H1 (cell line): ENCODE results near the gene PTTG2. TPM values are rescaled to one million over a fixed set of nuclear protein-coding genes. Genes with fewer than 3 reads are reported as not detected.

Source experiments
- CTCF ChIA-PET: fragments of 300-600 bp; sonication (Branson Sonifier 250); formaldehyde crosslinking; loops from one replicate; lab custom pipeline; 2021; ENCODE audit not compliant: partially characterized antibody; lab: Charles Lee
- POLR2A ChIA-PET: fragments of 300-600 bp; sonication (Branson Sonifier 250); formaldehyde crosslinking; loops from one replicate; lab custom pipeline; 2021; ENCODE audit warnings: inconsistent platforms; ENCODE audit not compliant: partially characterized antibody; lab: Charles Lee
- DNase-seq, 2 experiments: peaks; one replicate each; pipeline versions ENCODE4 v3.0.0 to v3.0.0-alpha.2; 2010 to 2022; ENCODE audit warnings: low spot score in 2 of 2, low read depth in 1 of 2, mixed read lengths in 1 of 2
- FAIRE-seq: peaks from 2 replicates; lab custom pipeline; 2011; peaks lifted over from hg19 to GRCh38; lab: Jason Lieb, UNC
- H2AFZ ChIP-seq: 2 replicates; pipeline ENCODE4 v1.8.1; 2012; ENCODE audit warnings: low read length, inconsistent platforms
- H2AK5ac ChIP-seq: 2 replicates; pipeline ENCODE4 v1.6.1; 2013; ENCODE audit warnings: low read depth, low read length
- H2BK120ac ChIP-seq: replicated peaks from 2 replicates; pipeline ENCODE3; 2013; ENCODE audit warnings: low read depth, low read length, inconsistent platforms
- H2BK12ac ChIP-seq: 2 replicates; pipeline ENCODE4 v1.6.1; 2013; ENCODE audit warnings: low read depth, low read length
- H2BK15ac ChIP-seq: 2 replicates; pipeline ENCODE4 v1.6.1; 2013; ENCODE audit warnings: low read length
- H2BK20ac ChIP-seq: 2 replicates; pipeline ENCODE4 v1.6.1; 2013; ENCODE audit warnings: low read length
- H2BK5ac ChIP-seq: 2 replicates; pipeline ENCODE4 v1.6.1; 2013; ENCODE audit warnings: low read depth, low read length
- H3K14ac ChIP-seq: 2 replicates; pipeline ENCODE4 v1.6.1; 2013; ENCODE audit warnings: inconsistent platforms; ENCODE audit not compliant: insufficient read length
- H3K18ac ChIP-seq: 2 replicates; pipeline ENCODE4 v1.6.1; 2013; ENCODE audit warnings: low read length; ENCODE audit errors: extremely low read depth
- H3K23ac ChIP-seq: 2 replicates; pipeline ENCODE4 v1.6.1; 2013; ENCODE audit warnings: inconsistent platforms; ENCODE audit not compliant: insufficient read length
- H3K23me2 ChIP-seq: 2 replicates; pipeline ENCODE4 v1.6.1; 2013; ENCODE audit warnings: low read depth, low read length
- H3K27ac ChIP-seq: 2 replicates; pipeline ENCODE4 v1.6.1; 2011; ENCODE audit warnings: low read depth, low read length, inconsistent platforms
- H3K27me3 ChIP-seq, 4 experiments: replicated peaks in 1 of 4; 1 replicate in 1 of 4; 2 replicates in 3 of 4; pipeline versions ENCODE4 v1.6.1 to v1.8.1; 2011 to 2013; ENCODE audit warnings: low read length in 3 of 4, mild to moderate bottlenecking in 3 of 4, inconsistent platforms in 2 of 4, mixed read lengths in 2 of 4, moderate library complexity in 1 of 4; ENCODE audit not compliant: control insufficient read depth in 3 of 4, insufficient read depth in 3 of 4; ENCODE audit errors: extremely low read depth in 1 of 4
- H3K36me3 ChIP-seq, 4 experiments: 2 replicates each; pipeline versions ENCODE4 v1.6.1 to v1.8.1; 2011 to 2013; ENCODE audit warnings: mild to moderate bottlenecking in 4 of 4, low read length in 3 of 4, moderate library complexity in 2 of 4, control low read depth in 1 of 4, inconsistent platforms in 1 of 4; ENCODE audit not compliant: insufficient read depth in 4 of 4, control insufficient read depth in 2 of 4
- H3K4ac ChIP-seq: replicated peaks from 2 replicates; pipeline ENCODE3; 2013; ENCODE audit warnings: low read length, low read depth, mixed read lengths, inconsistent platforms; ENCODE audit not compliant: insufficient read length
- H3K4me1 ChIP-seq, 4 experiments: replicated peaks in 1 of 4; 1 replicate in 1 of 4; 2 replicates in 3 of 4; pipeline versions ENCODE4 v1.6.1 to v1.8.1; 2011 to 2013; ENCODE audit warnings: low read length in 3 of 4, inconsistent platforms in 2 of 4, mixed read lengths in 1 of 4; ENCODE audit not compliant: insufficient read depth in 4 of 4, control insufficient read depth in 3 of 4
- H3K4me2 ChIP-seq, 2 experiments: 2 replicates each; pipeline versions ENCODE4 v1.6.1 to v1.8.1; 2011 to 2013; ENCODE audit warnings: low read depth in 2 of 2, low read length in 2 of 2, control low read depth in 1 of 2, inconsistent platforms in 1 of 2, mild to moderate bottlenecking in 1 of 2; ENCODE audit not compliant: insufficient read depth in 1 of 2
- H3K4me3 ChIP-seq, 4 experiments: fragments of 200-600, 300-600 bp in 1 of 4; sonication (generic), shearing (Covaris generic), sonication (Bioruptor Twin) in 1 of 4; 2 replicates each; pipeline versions ENCODE4 v1.5.1 to v1.8.1; 2011 to 2016; ENCODE audit warnings: low read length in 4 of 4, low read depth in 3 of 4, control low read depth in 2 of 4, inconsistent platforms in 2 of 4, mild to moderate bottlenecking in 2 of 4, mixed read lengths in 1 of 4, moderate library complexity in 1 of 4; ENCODE audit not compliant: insufficient read depth in 2 of 4; ENCODE audit errors: extremely low read depth in 1 of 4
- H3K56ac ChIP-seq: replicated peaks from 2 replicates; pipeline ENCODE3; 2013; ENCODE audit warnings: low read depth, mild to moderate bottlenecking, mixed read lengths, low read length, inconsistent platforms; ENCODE audit not compliant: insufficient read length
- H3K79me1 ChIP-seq: 2 replicates; pipeline ENCODE4 v1.6.1; 2013; ENCODE audit warnings: low read depth, low read length, control low read depth
- H3K79me2 ChIP-seq, 2 experiments: 2 replicates each; pipeline versions ENCODE4 v1.6.1 to v1.8.1; 2012 to 2013; ENCODE audit warnings: low read length in 2 of 2, mild to moderate bottlenecking in 2 of 2, inconsistent platforms in 1 of 2; ENCODE audit not compliant: insufficient read depth in 2 of 2, control insufficient read depth in 1 of 2
- H3K9ac ChIP-seq, 4 experiments: replicated peaks in 1 of 4; 1 replicate in 1 of 4; 2 replicates in 3 of 4; pipeline versions ENCODE4 v1.6.1 to v1.8.1; 2011 to 2013; ENCODE audit warnings: low read depth in 3 of 4, low read length in 3 of 4, control low read depth in 2 of 4, mild to moderate bottlenecking in 2 of 4, moderate library complexity in 2 of 4, inconsistent platforms in 1 of 4; ENCODE audit errors: extremely low read depth in 1 of 4
- H3K9me3 ChIP-seq, 2 experiments: 2 replicates each; pipeline versions ENCODE4 v1.6.1 to v1.8.1; 2012 to 2013; ENCODE audit warnings: mild to moderate bottlenecking in 2 of 2, moderate library complexity in 2 of 2, control low read depth in 1 of 2, inconsistent platforms in 1 of 2, low read depth in 1 of 2, low read length in 1 of 2, mixed read lengths in 1 of 2; ENCODE audit not compliant: insufficient read depth in 2 of 2
- H4K20me1 ChIP-seq, 2 experiments: replicated peaks in 1 of 2; 2 replicates each; pipeline versions ENCODE3 to v1.8.1; 2011 to 2013; ENCODE audit warnings: inconsistent platforms in 2 of 2, low read length in 2 of 2, mild to moderate bottlenecking in 1 of 2; ENCODE audit not compliant: insufficient read depth in 2 of 2, control insufficient read depth in 1 of 2
- H4K5ac ChIP-seq: 2 replicates; pipeline ENCODE4 v1.6.1; 2013; ENCODE audit warnings: low read length, low read depth, mixed read lengths, inconsistent platforms; ENCODE audit not compliant: insufficient read length
- H4K8ac ChIP-seq: 2 replicates; pipeline ENCODE4 v1.8.0; 2013; ENCODE audit warnings: mild to moderate bottlenecking, moderate library complexity, low read length, inconsistent platforms; ENCODE audit not compliant: insufficient read depth; ENCODE audit errors: extremely low read depth
- H4K91ac ChIP-seq: replicated peaks from 2 replicates; pipeline ENCODE3; 2013; ENCODE audit warnings: low read length, mixed read lengths, inconsistent platforms; ENCODE audit not compliant: insufficient read length
- BACH1 ChIP-seq: IDR thresholded peaks from 2 replicates; pipeline ENCODE4 v1.6.1; 2012; ENCODE audit warnings: low read length, improper control_type of control experiment
- KDM5A ChIP-seq: fragments of 200-600 bp; IDR thresholded peaks from 2 replicates; pipeline ENCODE4 v1.7.1; 2012; ENCODE audit warnings: mild to moderate bottlenecking, low read length, inconsistent platforms, mixed read lengths
- SIRT6 ChIP-seq: IDR thresholded peaks from one replicate; pipeline ENCODE4 v1.7.1; 2012; ENCODE audit warnings: low read length, inconsistent platforms
- SIX5 ChIP-seq: IDR thresholded peaks from 2 replicates; pipeline ENCODE4 v1.6.1; 2011; ENCODE audit warnings: mild to moderate bottlenecking, low read depth, low read length
- YY1 ChIP-seq: IDR thresholded peaks from 2 replicates; pipeline ENCODE4 v1.6.1; 2011; ENCODE audit warnings: low read depth, mild to moderate bottlenecking, low read length
- ZNF274 ChIP-seq: IDR thresholded peaks from 2 replicates; pipeline ENCODE4 v1.7.0; 2012; ENCODE audit warnings: low read length, borderline replicate concordance; ENCODE audit errors: extremely low read depth
- WGBS, 2 experiments: shearing (Covaris generic) in 1 of 2; methylation state at CpG; one replicate each; pipeline versions ENCODE4 v1.1.6 to v1.1.7; 2013 to 2015; ENCODE audit warnings: low lambda C conversion rate in 2 of 2, mixed read lengths in 2 of 2, inconsistent platforms in 1 of 2, low coverage in 1 of 2, missing lambda C conversion rate in 1 of 2; ENCODE audit not compliant: insufficient replicate concordance in 2 of 2, insufficient coverage in 1 of 2, insufficient read length in 1 of 2; ENCODE audit errors: extremely low coverage in 1 of 2, missing lambda C conversion rate in 1 of 2; 5-methylcytosine and 5-hydroxymethylcytosine counted together
- polyA plus RNA-seq, 7 experiments: library from polyadenylated mRNA; depleted of rRNA in 3 of 7; stranded (reverse) in 5 of 7; unstranded in 2 of 7; fragments of >200 nt in 5 of 7; fragments of 200-250 nt in 2 of 7; gene quantifications; 1 replicate in 5 of 7; 2 replicates in 1 of 7; 4 replicates in 1 of 7; pipeline versions ENCODE4 v1.2.1 to v1.2.3, GENCODE V29; 2011 to 2013; ENCODE audit warnings: missing spikeins in 2 of 7, mixed read lengths in 2 of 7
- total RNA-seq: library from RNA; stranded (reverse); fragmentation: NEBNext Ultra II Directional; extraction: Animal tissue kit (Norgen Biotek cat#: 25700); gene quantifications from 2 replicates; pipeline ENCODE4 v1.2.1, GENCODE V29; 2021

Gene PTTG2
- total and polyA plus RNA-seq, 2 of the 8 experiments (the other 6 are each of a cell fraction or from before 2014, with no cell fraction given): not detected

GRCh38 chr4:37953156-37953555, 7.0 kb upstream of the PTTG2 start:
- Histone ChIP-seq H2BK5ac (no peak overlapping the region), H4K5ac (no peak overlapping the region), H2BK20ac (no peak overlapping the region), H2AK5ac (no peak overlapping the region), H3K9ac (no peak overlapping the region), H2AFZ (no peak overlapping the region), H3K4me3 (no peak overlapping the region), H3K4ac (no peak overlapping the region), H3K23ac (no peak overlapping the region), H4K20me1 (no peaks in the 10 kb centered on the region), H3K4me1 (no peaks in the 10 kb centered on the region), H4K91ac (no peak overlapping the region), H3K14ac (no peak overlapping the region), H3K27me3 (no peaks in the 10 kb centered on the region), H2BK15ac (no peak overlapping the region), H2BK120ac (no peak overlapping the region), H4K8ac (no peak overlapping the region), H3K23me2 (no peaks in the 10 kb centered on the region), H3K9me3 (no peaks in the 10 kb centered on the region), H3K79me2 (no peaks in the 10 kb centered on the region), H3K56ac (no peak overlapping the region), H2BK12ac (no peak overlapping the region), H3K27ac (no peak overlapping the region), H3K4me2 (no peak overlapping the region), H3K79me1 (no peaks in the 10 kb centered on the region), H3K36me3 (no peaks in the 10 kb centered on the region), H3K18ac (no peak overlapping the region)
- CTCF ChIA-PET: no interaction called here
- FAIRE-seq (no peak), DNase-seq (no peak)
- POLR2A ChIA-PET: no interaction called here
- WGBS, 2 experiments: 75% methylated on average over 1 of the region's 1 CpG; no CpG with 5 or more reads in 1 of the 2 experiments
- TF ChIP-seq KDM5A: no peak
- no peak for TF ChIP-seq BACH1
- TF ChIP-seq SIX5: no peak
- TF ChIP-seq SIRT6: no peak
- no peak for TF ChIP-seq YY1
- TF ChIP-seq ZNF274: no peak
